HG02852 (cell line): ENCODE measurements around the gene DIP2C.

Source experiments
- ATAC-seq: cut with Tn5 transposase; IDR thresholded peaks from one replicate; pipeline ENCODE4 v1.9.1; 2021; ENCODE audit warnings: mild to moderate bottlenecking, moderate library complexity; ENCODE audit not compliant: unreplicated experiment

The DIP2C gene, protein sequence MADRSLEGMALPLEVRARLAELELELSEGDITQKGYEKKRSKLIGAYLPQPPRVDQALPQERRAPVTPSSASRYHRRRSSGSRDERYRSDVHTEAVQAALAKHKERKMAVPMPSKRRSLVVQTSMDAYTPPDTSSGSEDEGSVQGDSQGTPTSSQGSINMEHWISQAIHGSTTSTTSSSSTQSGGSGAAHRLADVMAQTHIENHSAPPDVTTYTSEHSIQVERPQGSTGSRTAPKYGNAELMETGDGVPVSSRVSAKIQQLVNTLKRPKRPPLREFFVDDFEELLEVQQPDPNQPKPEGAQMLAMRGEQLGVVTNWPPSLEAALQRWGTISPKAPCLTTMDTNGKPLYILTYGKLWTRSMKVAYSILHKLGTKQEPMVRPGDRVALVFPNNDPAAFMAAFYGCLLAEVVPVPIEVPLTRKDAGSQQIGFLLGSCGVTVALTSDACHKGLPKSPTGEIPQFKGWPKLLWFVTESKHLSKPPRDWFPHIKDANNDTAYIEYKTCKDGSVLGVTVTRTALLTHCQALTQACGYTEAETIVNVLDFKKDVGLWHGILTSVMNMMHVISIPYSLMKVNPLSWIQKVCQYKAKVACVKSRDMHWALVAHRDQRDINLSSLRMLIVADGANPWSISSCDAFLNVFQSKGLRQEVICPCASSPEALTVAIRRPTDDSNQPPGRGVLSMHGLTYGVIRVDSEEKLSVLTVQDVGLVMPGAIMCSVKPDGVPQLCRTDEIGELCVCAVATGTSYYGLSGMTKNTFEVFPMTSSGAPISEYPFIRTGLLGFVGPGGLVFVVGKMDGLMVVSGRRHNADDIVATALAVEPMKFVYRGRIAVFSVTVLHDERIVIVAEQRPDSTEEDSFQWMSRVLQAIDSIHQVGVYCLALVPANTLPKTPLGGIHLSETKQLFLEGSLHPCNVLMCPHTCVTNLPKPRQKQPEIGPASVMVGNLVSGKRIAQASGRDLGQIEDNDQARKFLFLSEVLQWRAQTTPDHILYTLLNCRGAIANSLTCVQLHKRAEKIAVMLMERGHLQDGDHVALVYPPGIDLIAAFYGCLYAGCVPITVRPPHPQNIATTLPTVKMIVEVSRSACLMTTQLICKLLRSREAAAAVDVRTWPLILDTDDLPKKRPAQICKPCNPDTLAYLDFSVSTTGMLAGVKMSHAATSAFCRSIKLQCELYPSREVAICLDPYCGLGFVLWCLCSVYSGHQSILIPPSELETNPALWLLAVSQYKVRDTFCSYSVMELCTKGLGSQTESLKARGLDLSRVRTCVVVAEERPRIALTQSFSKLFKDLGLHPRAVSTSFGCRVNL (N-terminal part only)

DNA sequence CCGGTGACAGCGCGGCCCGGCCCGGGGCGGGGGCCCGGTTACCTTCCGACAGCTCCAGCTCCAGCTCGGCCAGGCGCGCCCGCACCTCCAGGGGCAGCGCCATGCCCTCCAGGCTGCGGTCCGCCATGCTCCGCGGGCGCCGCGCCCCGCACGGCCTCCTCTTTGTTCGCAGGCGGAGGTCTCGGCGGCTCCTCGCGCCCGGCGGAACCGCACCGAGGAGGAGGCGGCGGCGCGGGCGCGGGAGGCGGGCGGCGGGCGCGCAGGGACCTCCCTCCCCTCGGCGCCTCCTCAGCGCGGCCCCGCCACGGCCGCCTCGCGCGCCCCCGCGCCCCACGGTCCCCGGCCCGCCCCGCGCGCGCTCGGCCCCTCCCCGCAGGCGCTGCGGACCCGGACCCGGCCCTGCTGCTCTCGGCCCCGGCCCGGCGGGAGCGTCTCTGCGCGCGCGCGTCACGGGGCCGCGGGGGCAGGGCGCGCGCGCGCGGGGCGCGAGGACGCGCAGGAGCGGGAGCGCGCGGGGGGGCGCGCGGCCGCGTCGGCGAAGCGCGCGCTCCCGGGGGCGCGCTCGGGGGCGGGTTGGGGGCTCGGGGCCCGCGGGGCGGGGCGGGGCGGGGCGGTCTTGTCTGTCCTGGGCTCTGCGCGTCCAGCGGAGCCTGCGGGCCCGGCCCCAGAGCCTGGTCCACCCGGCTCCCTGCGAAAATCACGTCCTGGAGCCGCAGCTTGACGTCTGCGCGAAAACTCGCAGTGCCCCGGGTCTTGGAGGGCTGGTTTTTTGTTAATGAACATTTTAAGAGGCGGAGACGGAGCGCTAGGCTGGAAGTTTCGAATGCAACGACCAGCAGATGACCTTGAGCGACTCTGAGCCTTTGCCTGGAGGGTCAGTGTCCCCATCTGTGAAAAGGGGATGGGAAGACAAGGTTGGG, at the start of gene DIP2C:
TSS of gene DIP2C (minus strand) at position 217 of the 920 bp plus-strand sequence. CDS start at position 127, 90 bp downstream.
- no peak for ATAC-seq

DNA sequence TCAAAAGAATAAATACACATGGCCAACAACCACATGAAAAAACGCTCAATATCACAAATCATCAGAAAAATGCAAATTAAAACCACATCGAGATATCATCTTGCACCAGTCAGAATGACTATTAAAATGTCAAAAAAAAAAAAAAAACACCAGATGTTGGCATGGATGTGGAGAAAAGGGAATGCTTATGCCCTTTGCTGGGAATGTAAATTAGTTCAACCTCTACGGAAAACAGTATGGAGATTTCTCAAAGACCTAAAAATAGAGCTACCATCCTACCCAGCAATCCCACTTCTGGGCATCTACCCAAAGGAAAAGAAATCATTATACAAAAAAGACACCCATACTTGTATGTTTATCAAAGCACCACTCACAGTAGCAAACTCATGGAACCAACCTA, 45.0 kb upstream of the DIP2C start:
- no peak for ATAC-seq

- ATAC-seq, result no peak
These were observed 43.6 kb upstream of the DIP2C start for GRCh38 chr10:733086-733485.

DNA sequence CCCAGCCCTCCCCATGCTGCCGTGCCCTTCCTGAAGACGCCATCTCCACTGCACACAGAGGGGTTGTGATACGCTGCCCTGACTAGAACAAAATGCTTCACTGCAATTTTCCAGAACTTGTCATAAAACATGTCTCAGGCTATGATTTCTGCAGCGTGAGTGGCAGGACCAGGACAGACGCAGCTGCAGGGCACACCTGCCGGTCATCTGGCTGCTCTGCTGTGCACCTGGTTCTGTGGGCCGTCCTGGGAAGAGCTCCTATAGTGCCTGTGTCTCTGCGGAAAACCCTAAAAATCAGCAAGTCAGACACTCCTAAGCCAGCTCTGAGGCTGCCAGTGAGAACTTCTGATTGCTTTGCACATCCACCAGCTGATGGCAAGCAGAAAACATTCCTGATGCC, 39.7 kb upstream of the DIP2C start:
- no peak for ATAC-seq

- no peak for ATAC-seq
These were observed 39.1 kb upstream of the DIP2C start for GRCh38 chr10:728603-729002.

GRCh38 chr10:727162-727790, 37.8 kb upstream of the DIP2C start:
- ATAC-seq, result no peak

GRCh38 chr10:725786-726185, 36.3 kb upstream of the DIP2C start:
- ATAC-seq, result no peak

DNA sequence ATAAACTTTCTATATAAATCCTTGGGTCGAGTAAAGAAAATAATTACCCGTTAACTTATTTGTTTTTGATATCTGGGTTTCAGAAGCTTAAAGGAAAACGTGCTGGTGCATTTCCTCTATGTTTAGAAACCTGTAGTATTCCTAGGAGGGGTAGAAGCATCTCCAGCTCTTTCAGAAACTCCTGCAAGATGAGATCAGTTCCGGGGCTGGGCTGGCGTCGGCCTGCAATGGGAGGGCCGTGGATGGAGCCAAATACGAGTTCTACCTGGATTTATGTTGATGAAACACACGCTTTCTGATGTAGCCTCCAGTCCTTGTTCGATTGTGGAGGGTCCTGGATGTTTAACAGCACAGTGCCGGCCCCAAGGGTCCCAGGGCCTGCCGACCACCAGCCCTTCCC, 35.8 kb upstream of the DIP2C start:
- ATAC-seq, result no peak

DNA sequence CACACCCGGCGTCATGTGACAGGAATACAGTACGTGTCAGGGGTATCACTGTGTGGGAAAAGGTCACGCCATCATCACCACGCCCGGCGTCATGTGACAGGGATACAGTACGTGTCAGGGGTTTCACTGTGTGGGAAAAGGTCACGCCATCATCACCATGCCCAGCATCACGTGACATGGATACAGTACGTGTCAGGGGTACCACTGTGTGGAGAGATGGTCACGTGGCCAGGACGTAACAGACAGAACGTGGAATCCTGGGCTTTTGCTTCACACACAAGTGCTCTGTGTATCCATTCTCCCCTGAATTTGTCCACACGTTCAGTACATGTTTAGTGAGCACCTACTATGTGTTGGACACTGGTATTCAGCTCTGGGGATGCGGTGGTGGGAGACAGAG, 34.5 kb upstream of the DIP2C start:
- no peak for ATAC-seq

- ATAC-seq, result no peak
These were observed 33.0 kb upstream of the DIP2C start for GRCh38 chr10:722281-723060.

- ATAC-seq, result no peak
These were observed 28.8 kb upstream of the DIP2C start for GRCh38 chr10:718143-718700.

DNA sequence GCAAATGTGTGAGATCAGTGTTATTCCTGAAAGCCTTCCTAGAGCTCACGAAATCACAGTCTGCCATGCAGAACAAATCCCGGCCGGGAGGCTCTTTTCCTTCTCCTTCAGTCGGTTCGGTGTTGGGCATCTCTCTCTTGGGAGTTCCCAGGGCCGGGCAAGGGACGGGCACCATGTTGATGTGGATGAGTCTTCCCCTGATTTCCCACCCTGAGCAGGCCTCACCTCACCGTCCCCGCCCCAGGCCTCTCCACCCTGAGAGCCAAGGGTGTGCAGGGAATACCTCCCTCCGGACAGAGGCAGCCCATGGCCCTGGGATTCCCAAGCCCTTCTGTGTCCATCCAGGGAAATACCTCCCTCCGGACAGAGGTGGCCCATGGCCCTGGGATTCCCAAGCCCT, 28.0 kb upstream of the DIP2C start:
- ATAC-seq, result no peak

- ATAC-seq, result no peak
These were observed 27.4 kb upstream of the DIP2C start for GRCh38 chr10:716821-717220.

GRCh38 chr10:714214-714613, 24.7 kb upstream of the DIP2C start:
- no peak for ATAC-seq

- ATAC-seq, result no peak
These were observed 23.1 kb upstream of the DIP2C start for GRCh38 chr10:712575-712974.

DNA sequence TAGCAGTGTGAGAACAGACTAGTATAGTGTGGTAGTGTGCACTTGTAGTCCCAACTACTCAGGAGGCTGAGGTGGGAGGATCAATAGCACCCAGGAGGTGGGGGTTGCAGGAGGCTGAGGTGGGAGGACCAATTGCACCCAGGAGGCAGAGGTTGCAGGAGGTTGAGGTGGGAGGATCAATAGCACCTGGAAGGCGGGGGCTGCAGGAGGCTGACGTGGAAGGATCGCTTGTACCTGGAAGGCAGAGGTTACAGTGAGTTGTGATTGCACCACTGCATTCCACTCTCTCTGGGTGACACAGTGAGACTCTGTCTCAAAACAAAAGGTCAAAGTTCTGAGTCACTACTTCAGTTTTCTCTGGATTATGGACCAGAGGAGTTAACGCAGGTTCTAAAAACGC, 22.6 kb upstream of the DIP2C start:
- no peak for ATAC-seq

DNA sequence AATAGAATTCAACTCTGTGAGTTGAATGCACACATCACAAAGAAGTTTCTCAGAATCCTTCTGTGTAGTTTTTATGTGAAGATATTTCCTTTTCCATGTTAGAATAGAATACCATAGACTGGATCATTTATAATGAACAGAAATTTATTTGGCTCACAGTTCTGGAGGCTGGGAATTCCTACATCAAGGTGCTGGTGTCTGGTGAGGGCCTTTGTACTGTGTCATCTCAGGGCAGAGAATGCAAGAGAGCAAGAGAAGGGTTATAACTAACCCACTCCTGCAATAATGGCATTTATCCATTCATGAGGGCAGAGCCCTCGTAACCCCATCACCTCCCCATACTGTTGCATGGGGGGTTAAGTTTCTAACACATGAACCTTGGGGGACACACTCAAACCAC, 18.4 kb upstream of the DIP2C start:
- ATAC-seq, result no peak

DNA sequence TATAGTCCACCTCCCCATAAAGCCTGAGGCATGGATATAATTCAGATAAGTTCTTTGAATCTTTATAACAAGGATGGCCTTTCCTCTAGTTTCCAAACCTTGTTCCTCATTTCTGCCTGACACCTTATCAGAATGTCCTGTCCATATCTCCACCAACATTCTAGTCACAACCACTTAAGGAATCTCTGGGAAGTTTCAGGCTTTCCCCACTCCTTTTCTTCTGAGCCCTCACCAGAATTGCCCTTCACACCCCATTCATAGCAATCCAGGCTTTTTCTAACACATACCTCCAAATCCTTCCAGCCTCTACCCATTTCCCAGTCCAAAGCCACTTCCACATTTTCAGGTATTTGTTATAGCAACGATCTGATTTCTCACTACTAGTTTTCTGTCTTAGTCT, 18.0 kb upstream of the DIP2C start:
- no peak for ATAC-seq

- no peak for ATAC-seq
These were observed 13.7 kb upstream of the DIP2C start for GRCh38 chr10:703118-703517.
